Hepatic stellate cell (primary cell): ENCODE measurements around the gene CCDC201.
"Not testable (repeated sequence)": the region's sequence is repeated elsewhere in the genome, so short reads cannot be mapped to it uniquely, and the experiment has no call there.

Source experiments
- DNase-seq: peaks from one replicate; pipeline ENCODE4 v3.0.0; 2011; ENCODE audit warnings: low spot score

Gene CCDC201

DNA sequence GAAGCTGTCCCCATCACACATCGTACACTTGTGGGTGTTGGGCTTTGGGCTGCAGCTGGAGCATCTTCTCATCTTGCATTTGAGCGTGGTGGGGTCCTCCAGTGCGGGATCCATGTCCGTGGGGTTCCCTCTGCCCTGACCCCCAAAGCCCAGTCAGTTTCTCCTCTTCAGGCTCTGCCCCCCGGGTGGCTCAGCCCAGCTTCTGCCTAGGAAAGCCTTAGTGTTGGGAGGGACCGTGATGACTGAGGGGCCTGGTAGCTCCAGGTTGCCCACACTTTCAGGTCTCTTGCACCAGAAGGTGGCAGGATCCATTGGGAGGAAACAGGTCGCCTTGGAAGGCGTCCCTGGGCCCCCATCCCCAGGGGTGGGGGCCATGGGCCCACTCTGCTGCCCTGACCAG, 55.9 kb downstream of the CCDC201 start:
- DNase-seq, result not testable (repeated sequence)

DNA sequence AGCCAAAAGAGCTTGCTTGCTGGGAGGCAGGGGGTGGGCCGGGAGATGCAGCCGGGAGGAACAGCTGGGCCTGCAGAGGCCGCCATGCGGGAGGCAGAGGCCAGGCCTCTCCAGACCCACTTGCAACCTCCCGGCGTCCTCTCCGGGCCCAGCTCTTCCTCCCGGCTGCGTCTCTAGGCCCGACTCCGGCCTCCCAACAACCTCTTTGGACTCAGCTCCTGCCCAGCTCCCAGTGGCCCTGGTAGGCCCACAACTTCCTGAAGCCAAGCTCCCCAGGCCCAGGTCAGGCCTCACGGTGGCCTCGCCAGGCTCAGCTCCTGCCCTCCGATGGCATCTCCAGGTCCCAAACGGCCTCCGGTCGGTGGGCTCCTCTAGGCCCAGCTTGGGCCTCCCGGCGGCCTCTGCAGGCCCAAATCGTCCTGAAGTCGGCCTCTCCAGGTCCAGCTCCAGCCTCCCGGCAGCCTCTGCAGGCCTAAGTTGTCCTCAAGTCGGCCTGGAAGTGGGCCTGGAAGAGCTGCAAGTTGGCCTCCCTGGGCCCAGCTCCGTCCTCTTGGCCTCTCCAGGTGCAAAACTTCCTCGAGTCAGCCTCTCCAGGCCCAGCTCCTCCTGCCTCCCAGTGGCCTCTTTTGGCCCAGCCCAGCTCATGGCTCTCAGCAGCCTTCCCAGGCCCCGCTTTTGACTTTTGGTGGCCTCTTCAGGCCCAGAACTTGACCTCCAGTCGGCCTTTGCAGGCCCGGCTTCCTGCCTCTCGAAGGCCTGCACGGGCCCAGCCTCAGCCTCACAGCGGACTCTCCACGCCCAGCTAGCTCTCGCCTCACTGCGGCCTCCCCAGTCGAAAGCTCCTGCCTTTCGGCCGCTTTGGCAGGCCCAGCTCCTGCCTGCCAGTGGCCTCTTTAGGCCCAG, 58.4 kb downstream of the CCDC201 start:
- not testable (repeated sequence) for DNase-seq

DNA sequence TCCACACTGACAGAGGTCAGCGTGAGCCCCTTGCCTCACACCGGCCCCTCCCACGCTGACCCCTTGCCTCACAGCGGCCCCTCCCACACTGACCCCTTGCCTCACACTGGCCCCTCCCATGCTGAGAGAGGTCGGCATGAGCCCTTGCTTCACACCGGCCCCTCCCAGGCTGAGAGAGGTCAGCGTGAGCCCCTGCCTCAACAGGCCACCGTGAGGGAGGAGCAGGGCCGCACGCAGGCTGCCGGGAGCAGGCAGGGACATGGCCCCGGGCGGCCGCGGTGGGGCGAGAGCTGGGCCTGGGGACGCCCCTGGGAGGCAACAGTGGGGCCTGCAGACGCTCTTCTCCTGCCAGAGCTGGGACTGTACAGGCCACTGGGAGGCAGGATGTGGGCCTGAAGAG, 59.1 kb downstream of the CCDC201 start:
- not testable (repeated sequence) for DNase-seq

DNA sequence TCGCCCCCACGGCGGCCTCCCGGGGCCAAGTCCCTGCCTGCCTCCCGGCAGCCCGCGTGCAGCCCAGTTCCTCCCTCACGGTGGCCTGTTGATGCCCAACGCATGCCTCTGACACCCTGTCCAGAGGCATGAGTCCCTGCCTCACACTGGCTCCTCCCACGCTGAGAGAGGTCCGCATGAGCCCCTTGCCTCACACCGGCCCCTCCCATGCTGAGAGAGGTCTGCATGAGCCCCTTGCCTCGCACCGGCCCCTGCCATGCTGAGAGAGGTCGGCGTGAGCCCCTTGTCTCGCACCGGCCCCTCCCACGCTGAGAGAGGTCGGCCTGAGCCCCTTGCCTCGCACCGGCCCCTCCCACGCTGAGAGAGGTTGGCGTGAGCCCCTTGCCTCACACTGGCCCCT, 59.9 kb downstream of the CCDC201 start:
- no peak for DNase-seq

DNA sequence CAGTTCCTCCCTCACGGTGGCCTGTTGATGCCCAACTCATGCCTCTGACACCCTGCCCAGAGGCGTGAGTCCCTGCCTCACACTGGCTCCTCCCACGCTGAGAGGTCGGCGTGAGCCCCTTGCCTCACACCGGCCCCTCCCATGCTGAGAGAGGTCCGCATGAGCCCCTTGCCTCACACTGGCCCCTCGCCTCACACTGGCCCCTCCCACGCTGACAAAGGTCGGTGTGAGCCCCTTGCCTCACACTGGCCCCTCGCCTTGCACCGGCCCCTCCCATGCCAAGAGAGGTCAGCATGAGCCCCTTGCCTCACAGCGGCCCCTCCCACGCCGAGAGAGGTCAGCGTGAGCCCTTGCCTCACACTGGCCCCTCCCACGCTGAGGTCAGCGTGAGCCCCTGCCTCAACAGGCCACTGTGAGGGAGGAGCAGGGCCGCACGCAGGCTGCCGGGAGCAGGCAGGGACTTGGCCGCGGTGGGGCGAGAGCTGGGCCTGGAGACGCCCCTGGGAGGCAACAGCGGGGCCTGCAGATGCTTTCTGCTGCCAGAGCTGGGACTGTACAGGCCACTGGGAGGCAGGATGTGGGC, 61.1 kb downstream of the CCDC201 start:
- not testable (repeated sequence) for DNase-seq

DNA sequence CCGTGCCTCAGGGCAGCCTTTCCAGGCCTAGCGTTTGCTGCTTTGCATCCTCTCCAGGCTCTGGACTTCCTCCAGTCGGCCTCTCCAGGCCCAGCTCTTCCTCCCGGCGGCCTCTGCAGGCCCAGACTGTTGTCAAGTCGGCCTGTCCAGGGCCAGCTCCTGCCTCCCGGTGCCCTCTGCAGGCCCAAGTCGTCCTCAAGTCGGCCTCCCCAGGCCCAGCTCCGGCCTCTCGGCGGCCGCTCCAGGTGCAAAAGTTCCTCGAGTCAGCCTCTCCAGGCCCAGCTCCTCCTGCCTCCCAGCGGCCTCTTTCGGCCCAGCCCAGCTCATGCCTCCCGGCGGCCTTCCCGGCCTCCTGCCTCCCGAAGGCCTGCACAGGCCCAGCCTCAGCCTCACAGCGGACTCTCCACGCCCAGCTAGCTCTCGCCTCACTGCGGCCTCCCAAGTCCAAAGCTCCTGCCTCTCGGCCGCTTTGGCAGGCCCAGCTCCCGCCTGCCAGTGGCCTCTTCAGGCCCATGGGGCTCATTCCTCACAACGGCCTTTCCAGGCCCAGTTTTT, 62.4 kb downstream of the CCDC201 start:
- not testable (repeated sequence) for DNase-seq
